ENCODE measurements around the gene FGF10. TPM values are rescaled to one million over a fixed set of nuclear protein-coding genes. Genes with fewer than 3 reads are reported as not detected.

FGF10 gene
- total and polyA plus RNA-seq, 2 donors: 0.59 to 0.99 TPM

DNA sequence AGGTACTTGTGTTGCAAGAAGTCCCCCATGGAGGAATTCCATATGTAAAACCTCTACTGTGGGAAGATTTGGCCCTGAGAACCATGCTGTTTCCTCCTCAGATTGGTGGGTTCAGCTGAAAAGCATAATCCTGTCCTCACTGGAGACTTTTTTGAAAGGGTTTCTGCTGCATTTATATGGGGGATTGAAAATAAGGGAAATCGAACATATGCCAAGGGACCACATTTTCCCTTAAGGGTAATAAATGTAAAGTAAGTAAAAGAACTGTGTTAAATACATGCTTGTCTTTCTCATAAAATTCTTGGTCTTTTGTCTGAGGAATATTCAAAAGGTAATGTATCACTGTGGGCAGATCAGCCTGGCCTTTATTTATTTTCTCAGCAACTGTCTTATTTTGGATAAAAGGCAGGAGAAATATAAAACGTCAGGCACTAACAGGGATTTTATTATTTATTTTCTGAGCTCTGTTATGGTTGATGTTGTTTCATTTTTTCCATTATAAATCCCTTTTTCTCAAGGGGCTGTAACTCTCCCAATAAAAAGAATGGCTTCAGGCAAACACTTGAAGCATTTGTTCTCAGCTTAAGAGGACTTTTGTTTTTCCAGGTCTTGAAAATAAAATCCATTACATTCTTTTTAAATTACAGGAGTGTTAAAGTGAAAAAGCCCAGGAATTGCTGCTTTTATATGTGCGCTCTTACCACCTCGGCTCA, 131.4 kb downstream of the FGF10 start:
- no peak for DNase-seq (ENCODE audit: low read depth in 6 of 9, low spot score in 9 of 9)
- no peaks in the 10 kb centered on the region for H3K9me3 ChIP-seq (ENCODE audit: control insufficient read depth in 2 of 2, insufficient read depth in 1 of 2, low read length in 1 of 2)
- no peak overlapping the region for H3K27ac ChIP-seq (ENCODE audit: low read depth in 1 of 2, low read length in 1 of 2)
- no peaks in the 10 kb centered on the region for H3K27me3 ChIP-seq (ENCODE audit: control insufficient read depth in 2 of 2, insufficient read depth in 1 of 2, low read length in 1 of 2)
- 91% methylated on average over 4 of the region's 4 CpGs for WGBS
- H3K36me3 ChIP-seq (ENCODE audit: control insufficient read depth in 2 of 2, insufficient read depth in 2 of 2, low read length in 1 of 2): no peaks in the 10 kb centered on the region
- no peaks in the 10 kb centered on the region for H3K4me1 ChIP-seq (ENCODE audit: control insufficient read depth in 2 of 2, insufficient read depth in 2 of 2, low read length in 2 of 2)
- no peak overlapping the region for H3K4me3 ChIP-seq (ENCODE audit: low read length in 2 of 2)

- Histone ChIP-seq H3K9me3 (ENCODE audit: control insufficient read depth in 2 of 2, insufficient read depth in 1 of 2, low read length in 1 of 2) (no peaks in the 10 kb centered on the region), H3K4me3 (ENCODE audit: low read length in 2 of 2) (no peak overlapping the region), H3K36me3 (ENCODE audit: control insufficient read depth in 2 of 2, insufficient read depth in 2 of 2, low read length in 1 of 2) (no peaks in the 10 kb centered on the region), H3K27me3 (ENCODE audit: control insufficient read depth in 2 of 2, insufficient read depth in 1 of 2, low read length in 1 of 2) (no peaks in the 10 kb centered on the region), H3K4me1 (ENCODE audit: control insufficient read depth in 2 of 2, insufficient read depth in 2 of 2, low read length in 2 of 2) (no peaks in the 10 kb centered on the region), H3K27ac (ENCODE audit: low read depth in 1 of 2, low read length in 1 of 2) (no peak overlapping the region)
- WGBS: 97% methylated on average over 3 of the region's 3 CpGs
- no peak for DNase-seq (ENCODE audit: low read depth in 6 of 9, low spot score in 9 of 9)
Observed at GRCh38 chr5:44257221-44257620, 132.0 kb downstream of the FGF10 start.
